ENCODE results near the gene TRIM14.

The TRIM14 gene

DNA sequence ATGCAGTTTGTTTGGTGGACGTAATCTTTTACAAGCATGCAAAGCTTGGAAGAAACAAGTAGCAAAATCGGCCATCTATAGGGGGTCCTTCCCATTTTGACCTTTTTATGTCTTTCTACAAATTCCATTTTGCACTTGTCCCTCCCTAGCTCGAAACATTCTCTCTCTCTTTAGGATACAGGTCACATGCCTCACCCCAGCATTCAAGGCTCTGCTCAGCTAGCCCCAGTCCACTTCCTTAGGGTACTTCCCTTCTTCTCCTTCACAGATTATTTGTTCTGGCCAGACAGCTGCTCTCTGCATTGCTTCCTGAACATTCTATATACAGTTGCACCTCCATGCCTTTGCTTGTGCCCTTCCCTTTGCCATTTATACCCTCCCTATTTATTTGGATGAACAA is 31.7 kb upstream of the TRIM14 start:
- H3K9ac ChIP-seq (ENCODE audit: low read depth, low read length), result no peak overlapping the region
- H3K4me3 ChIP-seq (ENCODE audit: low read length), result no peak overlapping the region
- peaks cover 27% of the 10 kb centered on the region for H3K36me3 ChIP-seq (ENCODE audit: insufficient read depth, low read length)
- no peak overlapping the region for H3K27ac ChIP-seq (ENCODE audit: low read depth, low read length)
- H3K9me3 ChIP-seq (ENCODE audit: insufficient read depth, low read depth, low read length), result no peaks in the 10 kb centered on the region
- WGBS, result 92% methylated on average over 3 of the region's 3 CpGs
- H3K4me1 ChIP-seq (ENCODE audit: insufficient read depth, low read length), result no peaks in the 10 kb centered on the region
- no peaks in the 10 kb centered on the region for H3K27me3 ChIP-seq (ENCODE audit: insufficient read depth, low read length)

DNA sequence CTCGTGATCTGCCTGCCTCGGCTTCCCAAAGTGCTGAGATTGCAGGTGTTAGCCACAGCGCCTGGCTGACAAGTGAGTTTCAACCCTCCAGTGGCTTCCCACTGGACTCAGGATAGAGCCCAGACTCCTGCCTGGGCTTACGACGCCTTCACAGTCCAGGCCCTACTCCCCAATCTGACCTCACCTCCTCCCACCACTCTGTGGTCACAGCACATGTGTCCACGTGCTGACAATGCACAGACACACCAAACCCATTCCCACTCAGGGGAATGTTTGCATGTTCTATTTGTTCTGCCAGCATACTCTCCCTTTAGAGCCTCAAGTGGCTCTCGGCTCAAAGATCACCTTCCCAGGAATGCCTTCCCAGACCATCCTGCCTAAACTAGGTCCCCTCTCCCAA is 31.1 kb upstream of the TRIM14 start:
- WGBS, result 92% methylated on average over 7 of the region's 7 CpGs
- peaks cover 27% of the 10 kb centered on the region for H3K36me3 ChIP-seq (ENCODE audit: insufficient read depth, low read length)
- H3K9me3 ChIP-seq (ENCODE audit: insufficient read depth, low read depth, low read length), result no peaks in the 10 kb centered on the region
- no peak overlapping the region for H3K4me3 ChIP-seq (ENCODE audit: low read length)
- no peaks in the 10 kb centered on the region for H3K27me3 ChIP-seq (ENCODE audit: insufficient read depth, low read length)
- H3K27ac ChIP-seq (ENCODE audit: low read depth, low read length), result no peak overlapping the region
- no peaks in the 10 kb centered on the region for H3K4me1 ChIP-seq (ENCODE audit: insufficient read depth, low read length)
- no peak overlapping the region for H3K9ac ChIP-seq (ENCODE audit: low read depth, low read length)

DNA sequence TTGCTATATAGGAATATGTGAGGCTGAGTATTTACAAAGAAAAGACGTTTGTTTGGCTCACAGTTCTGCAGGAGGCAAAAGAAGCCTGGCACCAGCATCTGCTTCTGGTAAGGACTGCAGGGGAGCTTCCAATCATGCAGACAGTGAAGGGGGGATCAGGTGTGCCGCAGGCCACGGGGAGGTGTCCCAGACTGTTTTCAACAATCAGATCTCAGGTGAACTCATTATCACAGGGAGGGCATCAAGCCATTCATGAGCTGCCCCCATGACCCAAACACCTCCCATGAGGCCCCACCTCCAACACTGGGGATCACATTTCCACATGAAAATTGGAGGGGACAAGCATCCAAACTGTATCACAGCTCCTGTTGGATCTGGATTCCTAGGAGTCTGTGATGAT is 30.4 kb upstream of the TRIM14 start:
- no peak overlapping the region for H3K9ac ChIP-seq (ENCODE audit: low read depth, low read length)
- H3K4me1 ChIP-seq (ENCODE audit: insufficient read depth, low read length), result no peaks in the 10 kb centered on the region
- H3K36me3 ChIP-seq (ENCODE audit: insufficient read depth, low read length), result peaks cover 20% of the 10 kb centered on the region; the same call in 1 of the 2 replicates
- H3K4me3 ChIP-seq (ENCODE audit: low read length), result no peak overlapping the region
- no peaks in the 10 kb centered on the region for H3K9me3 ChIP-seq (ENCODE audit: insufficient read depth, low read depth, low read length)
- H3K27me3 ChIP-seq (ENCODE audit: insufficient read depth, low read length), result no peaks in the 10 kb centered on the region
- no peak overlapping the region for H3K27ac ChIP-seq (ENCODE audit: low read depth, low read length)
- 83% methylated on average over 3 of the region's 3 CpGs for WGBS

DNA sequence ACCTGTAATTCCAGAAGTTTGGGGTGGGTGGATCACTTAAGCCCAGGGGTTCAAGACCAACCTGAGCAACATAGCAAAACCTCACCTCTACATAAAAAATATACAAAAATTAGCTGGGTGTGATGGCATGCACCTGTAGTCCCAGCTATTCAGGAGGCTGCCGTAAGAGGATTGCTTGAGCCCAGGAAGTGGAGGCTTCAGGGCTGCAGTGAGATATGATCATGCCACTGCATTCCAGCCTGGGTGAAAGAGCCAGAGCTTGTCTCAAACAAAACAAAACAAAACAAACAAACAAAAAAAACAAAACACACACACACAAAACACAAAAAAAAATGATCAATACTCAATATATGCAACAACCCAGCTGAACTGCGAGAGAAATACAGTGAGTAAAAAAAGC is 29.5 kb upstream of the TRIM14 start:
- Histone ChIP-seq H3K4me3 (ENCODE audit: low read length) (no peak overlapping the region), H3K4me1 (ENCODE audit: insufficient read depth, low read length) (no peaks in the 10 kb centered on the region), H3K27me3 (ENCODE audit: insufficient read depth, low read length) (no peaks in the 10 kb centered on the region), H3K9ac (ENCODE audit: low read depth, low read length) (no peak overlapping the region), H3K27ac (ENCODE audit: low read depth, low read length) (no peak overlapping the region), H3K9me3 (ENCODE audit: insufficient read depth, low read depth, low read length) (no peaks in the 10 kb centered on the region), H3K36me3 (ENCODE audit: insufficient read depth, low read length) (peaks cover 13% of the 10 kb centered on the region; the same call in 1 of the 2 replicates)
- WGBS, result 94% methylated on average over 2 of the region's 2 CpGs

DNA sequence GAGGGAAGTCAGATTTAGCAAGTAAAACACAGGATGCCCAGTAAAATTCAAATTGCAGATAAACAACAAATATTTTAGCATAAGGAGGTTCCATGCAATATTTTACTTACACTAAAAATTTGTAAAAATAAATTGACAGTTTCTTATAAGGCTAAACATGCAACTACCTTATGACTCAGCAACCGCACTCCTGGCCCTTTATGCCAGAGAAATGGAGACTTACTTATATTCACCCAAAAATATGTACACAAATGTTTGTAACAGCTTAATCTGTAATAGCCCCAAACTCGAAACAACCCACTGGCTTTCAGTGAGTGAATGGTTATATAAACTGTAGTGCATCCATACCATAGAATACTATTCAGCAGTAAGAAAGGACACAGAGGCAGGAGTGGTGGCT is 28.6 kb upstream of the TRIM14 start:
- 89% methylated on average over 1 of the region's 2 CpGs for WGBS
- H3K9me3 ChIP-seq (ENCODE audit: insufficient read depth, low read depth, low read length), result no peaks in the 10 kb centered on the region

DNA sequence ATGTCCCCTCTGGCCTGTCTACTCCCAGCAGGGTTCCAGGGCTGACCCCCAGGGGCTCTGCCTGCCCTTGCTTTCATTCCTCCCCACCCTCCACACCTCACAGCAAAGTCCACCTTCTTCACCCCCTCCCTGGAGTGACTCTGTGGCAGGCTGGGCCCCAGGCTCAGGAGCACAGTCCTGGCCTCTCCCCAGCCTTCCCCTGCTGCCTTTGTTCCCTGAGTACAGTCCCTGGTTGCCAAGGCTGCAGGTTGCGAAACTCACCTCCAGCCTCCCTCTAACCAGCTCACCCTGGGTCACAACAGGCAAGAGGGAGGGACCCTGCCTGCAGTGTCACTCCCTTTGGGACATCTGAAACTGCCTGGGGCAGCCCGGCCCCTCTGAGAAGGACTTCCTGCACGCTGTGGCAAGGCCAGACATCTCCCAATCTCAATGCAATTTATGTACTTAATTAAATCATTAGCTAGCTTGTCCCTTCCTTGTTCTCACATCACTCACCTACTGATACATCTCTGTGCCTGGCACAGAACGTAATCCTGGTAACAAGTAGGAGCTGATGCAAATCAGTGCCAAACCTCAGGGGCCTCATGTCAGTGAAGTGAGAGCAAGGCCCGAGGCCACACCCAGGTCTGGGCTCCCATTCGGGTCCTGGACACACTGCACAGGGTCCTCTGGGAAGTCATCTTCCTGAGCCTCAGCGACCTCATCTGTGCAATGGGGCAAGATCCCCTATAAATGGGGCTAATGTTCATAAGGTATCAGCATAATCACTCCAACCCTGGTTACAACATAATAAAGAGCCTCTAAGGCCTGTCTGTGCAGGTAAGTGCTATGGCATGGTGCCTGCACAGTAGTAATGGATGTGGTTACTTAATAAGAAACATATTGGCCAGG is 27.3 kb upstream of the TRIM14 start:
- Histone ChIP-seq H3K4me1 (ENCODE audit: insufficient read depth, low read length) (no peaks in the 10 kb centered on the region), H3K27me3 (ENCODE audit: insufficient read depth, low read length) (no peaks in the 10 kb centered on the region), H3K9me3 (ENCODE audit: insufficient read depth, low read depth, low read length) (no peaks in the 10 kb centered on the region), H3K9ac (ENCODE audit: low read depth, low read length) (no peak overlapping the region), H3K4me3 (ENCODE audit: low read length) (no peak overlapping the region), H3K36me3 (ENCODE audit: insufficient read depth, low read length) (peaks cover 6% of the 10 kb centered on the region; the same call in 1 of the 2 replicates), H3K27ac (ENCODE audit: low read depth, low read length) (no peak overlapping the region)
- WGBS, result 81% methylated on average over 7 of the region's 7 CpGs

More for the DNA sequence above, 28.6 kb upstream of the TRIM14 start:
- Histone ChIP-seq H3K4me1 (ENCODE audit: insufficient read depth, low read length) (no peaks in the 10 kb centered on the region), H3K4me3 (ENCODE audit: low read length) (no peak overlapping the region), H3K36me3 (ENCODE audit: insufficient read depth, low read length) (peaks cover 8% of the 10 kb centered on the region; the same call in 1 of the 2 replicates), H3K9ac (ENCODE audit: low read depth, low read length) (no peak overlapping the region), H3K27me3 (ENCODE audit: insufficient read depth, low read length) (no peaks in the 10 kb centered on the region), H3K27ac (ENCODE audit: low read depth, low read length) (no peak overlapping the region)

DNA sequence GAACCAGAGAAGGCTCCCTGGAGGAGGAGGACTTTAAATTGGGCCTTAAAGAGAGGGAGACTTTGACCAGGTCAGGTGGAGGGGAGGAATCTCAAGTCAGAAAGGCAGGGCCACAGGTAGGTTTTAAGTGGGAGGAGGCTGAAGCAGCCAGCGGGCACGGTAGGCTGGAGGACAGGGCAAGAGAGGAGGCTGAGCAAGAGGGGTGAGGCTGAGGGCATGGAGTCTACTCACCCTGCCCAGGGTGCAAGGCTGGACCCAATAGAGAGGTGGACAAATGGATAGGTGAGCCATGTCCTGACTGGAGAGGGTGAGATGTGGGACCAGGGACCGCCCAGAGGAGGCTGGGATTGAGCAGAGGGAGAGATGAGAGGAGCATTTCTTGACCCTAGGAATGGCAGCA is 25.6 kb upstream of the TRIM14 start:
- WGBS, result 95% methylated on average over 3 of the region's 3 CpGs
- no peaks in the 10 kb centered on the region for H3K9me3 ChIP-seq (ENCODE audit: insufficient read depth, low read depth, low read length)
- no peaks in the 10 kb centered on the region for H3K27me3 ChIP-seq (ENCODE audit: insufficient read depth, low read length)
- H3K27ac ChIP-seq (ENCODE audit: low read depth, low read length), result no peak overlapping the region
- H3K9ac ChIP-seq (ENCODE audit: low read depth, low read length), result no peak overlapping the region
- H3K4me3 ChIP-seq (ENCODE audit: low read length), result no peak overlapping the region
- no peaks in the 10 kb centered on the region for H3K4me1 ChIP-seq (ENCODE audit: insufficient read depth, low read length)
- peaks cover 6% of the 10 kb centered on the region; the same call in 1 of the 2 replicates for H3K36me3 ChIP-seq (ENCODE audit: insufficient read depth, low read length)

DNA sequence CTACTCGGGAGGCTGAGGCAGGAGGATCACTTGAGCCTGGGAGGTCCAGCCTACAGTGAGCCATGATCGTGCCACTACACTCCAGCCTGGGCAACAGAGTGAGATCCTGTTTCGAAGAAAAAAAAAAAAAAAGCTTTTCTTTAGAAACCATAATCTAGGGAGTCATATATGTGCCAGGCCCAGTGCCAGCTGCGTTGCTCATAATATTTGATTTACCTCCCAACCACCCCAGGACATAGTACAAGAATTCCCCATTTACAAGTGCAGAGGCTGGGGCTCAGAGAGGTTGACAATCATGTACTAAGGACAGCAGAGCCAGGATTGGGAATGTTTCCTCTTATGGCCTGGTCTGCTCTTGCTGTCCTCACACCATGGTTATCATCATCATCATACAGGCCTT is 25.1 kb upstream of the TRIM14 start:
- Histone ChIP-seq H3K27me3 (ENCODE audit: insufficient read depth, low read length) (no peaks in the 10 kb centered on the region), H3K4me3 (ENCODE audit: low read length) (no peak overlapping the region), H3K27ac (ENCODE audit: low read depth, low read length) (no peak overlapping the region), H3K9me3 (ENCODE audit: insufficient read depth, low read depth, low read length) (no peaks in the 10 kb centered on the region), H3K4me1 (ENCODE audit: insufficient read depth, low read length) (no peaks in the 10 kb centered on the region), H3K36me3 (ENCODE audit: insufficient read depth, low read length) (peaks cover 3% of the 10 kb centered on the region; the same call in 1 of the 2 replicates), H3K9ac (ENCODE audit: low read depth, low read length) (no peak overlapping the region)
- 97% methylated on average over 4 of the region's 4 CpGs for WGBS

DNA sequence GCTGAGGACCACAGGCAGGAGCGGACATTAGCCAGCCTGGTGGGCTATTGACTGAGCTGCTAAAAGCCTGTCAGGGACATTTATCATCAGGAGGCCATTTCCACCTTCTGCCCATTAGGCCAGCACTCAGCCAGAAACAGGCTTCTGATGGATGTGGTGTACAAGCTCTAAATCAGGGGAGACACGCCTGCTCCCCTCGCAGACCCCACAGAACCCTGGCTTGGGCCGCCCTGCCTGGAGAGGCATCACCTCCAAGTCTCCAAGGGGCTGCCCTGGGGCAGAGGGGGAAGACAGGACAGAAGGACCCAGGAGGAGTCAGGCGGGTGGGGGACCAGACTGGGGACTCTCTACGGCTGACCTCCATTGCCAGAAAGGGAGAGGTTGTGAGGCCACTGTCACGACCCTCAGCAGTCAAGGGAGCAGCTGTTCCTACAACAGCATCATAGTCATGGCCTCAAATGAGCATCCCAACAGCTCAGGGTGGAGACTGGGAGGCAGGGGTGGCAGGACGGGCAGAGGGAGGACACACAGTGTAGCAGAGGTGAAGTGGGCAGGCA is 24.0 kb upstream of the TRIM14 start:
- H3K36me3 ChIP-seq (ENCODE audit: insufficient read depth, low read length), result no peaks in the 10 kb centered on the region
- no peak overlapping the region for H3K9ac ChIP-seq (ENCODE audit: low read depth, low read length)
- H3K9me3 ChIP-seq (ENCODE audit: insufficient read depth, low read depth, low read length), result no peaks in the 10 kb centered on the region
- no peaks in the 10 kb centered on the region for H3K27me3 ChIP-seq (ENCODE audit: insufficient read depth, low read length)
- H3K4me3 ChIP-seq (ENCODE audit: low read length), result no peak overlapping the region
- H3K27ac ChIP-seq (ENCODE audit: low read depth, low read length), result no peak overlapping the region
- 86% methylated on average over 8 of the region's 8 CpGs for WGBS
- H3K4me1 ChIP-seq (ENCODE audit: insufficient read depth, low read length), result no peaks in the 10 kb centered on the region

DNA sequence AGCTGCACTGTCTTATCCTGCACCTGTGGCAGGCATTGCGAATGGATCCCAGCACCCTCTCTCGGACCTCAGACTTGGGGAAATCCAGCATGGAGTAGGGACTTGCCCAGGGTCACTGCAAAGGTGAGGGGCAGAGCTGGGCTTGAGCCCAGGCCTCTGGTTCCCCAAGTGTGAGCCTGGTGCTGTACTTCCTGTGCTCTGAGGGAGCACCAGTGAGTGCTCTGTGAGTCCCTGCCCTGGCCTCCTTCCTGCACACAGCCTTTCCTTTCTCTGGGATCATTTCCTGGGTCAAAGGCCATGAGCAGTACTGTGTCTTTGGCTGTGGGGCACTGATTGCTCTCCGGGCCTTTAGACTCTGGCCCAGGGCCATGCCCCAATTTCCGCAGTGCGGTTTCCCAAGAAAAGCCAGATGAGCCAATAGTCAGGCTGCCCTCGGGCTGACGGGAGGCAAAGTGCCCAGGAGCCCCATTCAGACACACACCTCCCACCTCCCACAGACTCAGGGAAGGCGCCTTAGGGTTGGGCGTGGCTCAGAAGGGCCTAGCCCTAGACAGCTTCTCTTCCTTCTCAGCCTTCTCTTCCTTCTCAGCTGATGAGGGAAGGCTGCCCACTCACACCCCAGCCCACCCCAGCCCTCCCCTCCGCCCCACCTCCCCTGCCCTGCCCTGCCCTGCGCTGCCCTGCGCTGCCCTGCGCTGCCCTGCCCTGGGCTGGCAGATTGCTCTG is 23.3 kb upstream of the TRIM14 start:
- Histone ChIP-seq H3K27ac (ENCODE audit: low read depth, low read length) (no peak overlapping the region), H3K9me3 (ENCODE audit: insufficient read depth, low read depth, low read length) (no peaks in the 10 kb centered on the region), H3K27me3 (ENCODE audit: insufficient read depth, low read length) (no peaks in the 10 kb centered on the region), H3K36me3 (ENCODE audit: insufficient read depth, low read length) (no peaks in the 10 kb centered on the region; the same call in 1 of the 2 replicates), H3K4me1 (ENCODE audit: insufficient read depth, low read length) (no peaks in the 10 kb centered on the region), H3K9ac (ENCODE audit: low read depth, low read length) (no peak overlapping the region), H3K4me3 (ENCODE audit: low read length) (no peak overlapping the region)
- WGBS, result 92% methylated on average over 13 of the region's 13 CpGs

DNA sequence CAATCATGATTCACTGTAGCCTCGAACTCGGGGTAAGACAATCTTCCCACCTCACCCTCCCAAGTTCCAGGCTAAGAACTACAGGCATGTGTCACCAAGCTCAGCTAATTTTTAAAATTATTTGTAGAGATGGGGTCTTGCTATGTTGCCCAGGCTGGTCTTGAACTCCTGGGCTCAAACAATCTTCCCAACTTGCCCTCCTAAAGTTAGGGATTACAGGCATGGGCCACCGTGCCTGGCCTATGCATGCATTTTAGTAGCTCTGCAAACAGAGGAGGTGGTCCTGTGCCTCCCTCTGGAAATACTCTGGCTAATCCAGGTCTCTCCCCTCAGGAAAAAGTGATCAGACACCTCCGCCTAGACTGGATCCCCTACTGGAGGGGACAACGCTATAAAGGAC is 21.5 kb upstream of the TRIM14 start:
- Histone ChIP-seq H3K27ac (ENCODE audit: low read depth, low read length) (no peak overlapping the region), H3K36me3 (ENCODE audit: insufficient read depth, low read length) (peaks cover under 1% of the 10 kb centered on the region; the same call in 1 of the 2 replicates), H3K4me1 (ENCODE audit: insufficient read depth, low read length) (no peaks in the 10 kb centered on the region), H3K4me3 (ENCODE audit: low read length) (no peak overlapping the region), H3K9me3 (ENCODE audit: insufficient read depth, low read depth, low read length) (no peaks in the 10 kb centered on the region), H3K9ac (ENCODE audit: low read depth, low read length) (no peak overlapping the region), H3K27me3 (ENCODE audit: insufficient read depth, low read length) (no peaks in the 10 kb centered on the region)
- 91% methylated on average over 5 of the region's 5 CpGs for WGBS
